ENCODE measurements around the gene UBL3. TPM values are rescaled to one million over a fixed set of nuclear protein-coding genes. Genes with fewer than 3 reads are reported as not detected.

The UBL3 gene
- total RNA-seq, 1 donor from 2014 or later: 17.9 TPM

DNA sequence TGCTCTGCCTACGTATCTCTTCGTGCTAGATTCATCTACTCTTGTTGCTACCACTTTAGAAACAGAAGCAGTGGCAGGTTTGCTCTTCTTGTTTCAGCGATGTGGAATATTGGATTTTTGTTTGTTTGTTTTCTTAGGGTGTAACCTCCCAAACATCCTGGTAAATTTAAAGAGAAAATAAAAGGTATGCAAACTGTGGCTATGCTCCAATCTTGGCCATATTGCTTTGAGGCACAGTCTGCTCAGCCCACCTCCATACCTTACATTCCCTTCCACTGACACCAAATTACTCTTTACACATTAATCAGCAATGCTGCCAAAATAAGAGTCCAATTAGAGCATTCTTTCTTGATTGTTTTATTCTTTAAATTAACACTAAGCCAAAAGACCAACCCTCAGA, 25.2 kb upstream of the UBL3 start:
- Mint-ChIP-seq H3K9me3 (no peaks in the 10 kb centered on the region), H3K4me1 (no peaks in the 10 kb centered on the region), H3K36me3 (ENCODE audit: low read depth) (no peaks in the 10 kb centered on the region), H3K27me3 (peaks cover 25% of the 10 kb centered on the region), H3K27ac (no peak overlapping the region), H3K4me3 (no peak overlapping the region)
- ChIA-PET CTCF (no interaction called here), POLR2A (no interaction called here)
- intact Hi-C loops (cut with micrococcal nuclease): no loop called here
- TF ChIP-seq CTCF (IDR thresholded peaks at IDR 0.05): no peak
- no peak for DNase-seq
- no peak for ATAC-seq (ENCODE audit: low read depth)

- ATAC-seq (ENCODE audit: low read depth) (no peak), DNase-seq (no peak)
- Mint-ChIP-seq H3K27ac (no peak overlapping the region), H3K27me3 (peaks cover 19% of the 10 kb centered on the region), H3K4me1 (no peaks in the 10 kb centered on the region), H3K4me3 (no peak overlapping the region), H3K9me3 (no peaks in the 10 kb centered on the region), H3K36me3 (ENCODE audit: low read depth) (no peaks in the 10 kb centered on the region)
- TF ChIP-seq CTCF (IDR thresholded peaks at IDR 0.05): no peak
- ChIA-PET POLR2A (no interaction called here), CTCF (no interaction called here)
- intact Hi-C loops (cut with micrococcal nuclease): no loop called here
Measured at GRCh38 chr13:29868581-29868980, 18.2 kb upstream of the UBL3 start.

- no peak for ATAC-seq (ENCODE audit: low read depth)
- H3K27ac Mint-ChIP-seq: no peak overlapping the region
- H3K4me3 Mint-ChIP-seq: no peak overlapping the region
- ChIA-PET POLR2A (no interaction called here), CTCF (no interaction called here)
- DNase-seq: no peak
- H3K9me3 Mint-ChIP-seq: no peaks in the 10 kb centered on the region
- peaks cover 25% of the 10 kb centered on the region for H3K27me3 Mint-ChIP-seq
- TF ChIP-seq CTCF (IDR thresholded peaks at IDR 0.05): no peak
- no peaks in the 10 kb centered on the region for H3K4me1 Mint-ChIP-seq
- intact Hi-C loops (cut with micrococcal nuclease): no loop called here
- H3K36me3 Mint-ChIP-seq (ENCODE audit: low read depth): no peaks in the 10 kb centered on the region
Measured at GRCh38 chr13:29865934-29866333, 15.5 kb upstream of the UBL3 start.

GRCh38 chr13:29861694-29862110, 11.3 kb upstream of the UBL3 start:
- POLR2A ChIA-PET: no interaction called here

GRCh38 chr13:29859971-29860370, 9.6 kb upstream of the UBL3 start:
- Mint-ChIP-seq H3K9me3 (no peaks in the 10 kb centered on the region), H3K27me3 (peaks cover 14% of the 10 kb centered on the region), H3K36me3 (ENCODE audit: low read depth) (no peaks in the 10 kb centered on the region), H3K4me1 (no peaks in the 10 kb centered on the region), H3K4me3 (no peak overlapping the region), H3K27ac (no peak overlapping the region)
- CTCF ChIA-PET: no interaction called here
- no peak for DNase-seq
- TF ChIP-seq CTCF (IDR thresholded peaks at IDR 0.05): no peak
- intact Hi-C loops (cut with micrococcal nuclease): no loop called here
- ATAC-seq (ENCODE audit: low read depth): no peak
- POLR2A ChIA-PET: no interaction called here

More at GRCh38 chr13:29861694-29862110, 11.3 kb upstream of the UBL3 start:
- no peaks in the 10 kb centered on the region for H3K36me3 Mint-ChIP-seq (ENCODE audit: low read depth)
- no peaks in the 10 kb centered on the region for H3K9me3 Mint-ChIP-seq
- intact Hi-C loops (cut with micrococcal nuclease): no loop called here
- H3K27me3 Mint-ChIP-seq: peaks cover 25% of the 10 kb centered on the region
- ATAC-seq (ENCODE audit: low read depth): no peak
- H3K4me3 Mint-ChIP-seq: no peak overlapping the region
- H3K27ac Mint-ChIP-seq: no peak overlapping the region
- CTCF ChIA-PET: no interaction called here
- H3K4me1 Mint-ChIP-seq: no peaks in the 10 kb centered on the region
- no peak for DNase-seq
- TF ChIP-seq CTCF (IDR thresholded peaks at IDR 0.05): no peak

Measured in activated B cell treated with CpG ODN at 0.5 μM for 24 hours (primary cell).